Activated CD4-positive, CD25-positive, alpha-beta regulatory T cell treated with anti-CD3 and anti-CD28 coated beads, Interleukin-2, amount 50 U/mL, for 72 hours (primary cell): ENCODE results near the gene ETV6.

Experiments used
- DNase-seq: peaks from one replicate; pipeline ENCODE4 v3.0.0; 2021

Gene ETV6

DNA sequence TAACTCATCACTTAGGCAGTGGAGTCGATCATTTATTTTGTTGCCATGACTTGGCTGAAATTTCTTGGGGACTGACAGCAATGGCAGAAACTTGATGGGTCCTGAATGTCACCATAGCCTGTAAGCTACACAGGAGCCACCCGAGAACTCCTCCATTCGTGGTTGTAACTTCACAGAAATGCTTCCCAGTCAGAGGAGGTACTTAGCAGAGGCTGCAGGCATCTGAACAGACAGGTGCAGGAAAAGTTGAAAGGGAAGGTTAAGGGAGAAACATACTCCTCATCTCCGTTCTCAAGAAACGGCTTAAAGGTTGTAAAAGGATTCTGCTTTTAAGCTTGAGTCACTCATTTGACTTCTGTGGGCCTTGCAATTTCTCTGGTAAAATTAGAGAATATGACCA lies 47.7 kb downstream of the ETV6 start:
- no peak for DNase-seq

DNA sequence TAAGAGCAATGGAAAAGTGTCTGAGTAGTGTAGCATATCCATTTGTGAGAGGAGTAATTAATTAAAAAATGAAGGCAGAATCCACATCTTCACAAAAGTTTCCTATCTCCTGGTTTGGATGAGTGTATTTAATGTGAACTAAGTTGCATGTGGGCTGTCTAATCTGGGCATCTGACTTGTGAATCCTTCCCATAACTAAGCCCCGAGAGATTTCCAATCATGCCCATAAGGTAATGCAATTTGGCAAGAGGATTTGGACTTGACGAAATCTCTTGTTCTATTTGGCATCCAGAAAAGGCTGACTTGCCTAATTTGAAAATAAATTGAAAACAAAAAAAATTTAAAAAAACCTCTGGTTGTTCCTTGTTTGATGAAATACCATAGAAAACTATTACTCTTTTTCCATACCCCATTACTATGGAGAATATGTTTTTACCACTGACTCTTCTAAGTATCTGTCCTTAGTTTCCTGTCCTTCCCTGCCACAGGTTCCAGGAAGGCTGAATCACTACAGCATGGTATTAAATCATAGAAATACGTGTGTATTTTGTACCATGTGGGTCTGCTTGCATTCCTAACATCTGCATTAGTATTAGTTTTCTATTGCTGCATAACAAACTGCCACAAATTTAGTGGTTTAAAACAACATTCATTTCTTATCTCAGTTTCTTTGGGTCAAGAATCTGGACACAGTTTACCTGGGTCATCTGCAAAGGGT lies 48.4 kb downstream of the ETV6 start:
- no peak for DNase-seq

DNA sequence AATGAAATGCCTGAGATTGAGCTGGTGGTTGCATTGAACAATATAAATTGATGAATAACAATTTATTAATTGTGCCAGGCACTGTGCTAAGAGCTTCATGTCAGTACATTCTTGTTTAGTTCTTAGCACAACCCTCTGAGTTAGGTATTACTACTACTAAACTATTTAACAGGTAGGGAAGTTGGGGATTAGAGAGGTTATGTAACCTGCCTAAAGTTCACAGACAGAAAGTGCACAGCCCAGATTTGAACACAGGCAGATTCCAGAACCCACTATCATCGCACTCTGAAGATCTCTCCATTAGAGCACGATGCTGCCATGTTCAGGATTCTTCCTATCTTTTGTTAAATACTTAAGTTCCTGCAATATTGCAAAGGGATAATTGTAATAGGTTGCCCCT lies 49.3 kb downstream of the ETV6 start:
- DNase-seq = no peak

DNA sequence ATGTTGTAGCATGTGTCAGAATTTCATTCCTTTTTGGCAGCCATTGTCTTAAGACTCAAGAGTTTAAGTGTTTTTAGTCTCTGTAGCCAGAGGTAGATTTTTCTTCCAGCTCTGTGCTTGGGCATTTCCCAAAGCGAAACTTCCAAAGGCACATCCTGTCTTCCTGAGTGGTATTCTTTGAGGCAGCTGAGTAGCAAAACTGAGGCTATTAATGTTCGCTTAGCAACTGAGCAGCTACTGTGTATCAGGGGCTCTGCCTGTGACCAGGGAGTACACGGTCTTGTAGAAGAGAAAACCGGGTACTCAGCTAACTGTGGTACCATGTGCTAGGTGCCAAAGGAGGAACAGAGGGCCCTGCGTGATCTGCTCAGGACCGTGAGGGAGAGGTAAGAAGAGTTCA lies 52.0 kb downstream of the ETV6 start:
- DNase-seq = no peak

DNA sequence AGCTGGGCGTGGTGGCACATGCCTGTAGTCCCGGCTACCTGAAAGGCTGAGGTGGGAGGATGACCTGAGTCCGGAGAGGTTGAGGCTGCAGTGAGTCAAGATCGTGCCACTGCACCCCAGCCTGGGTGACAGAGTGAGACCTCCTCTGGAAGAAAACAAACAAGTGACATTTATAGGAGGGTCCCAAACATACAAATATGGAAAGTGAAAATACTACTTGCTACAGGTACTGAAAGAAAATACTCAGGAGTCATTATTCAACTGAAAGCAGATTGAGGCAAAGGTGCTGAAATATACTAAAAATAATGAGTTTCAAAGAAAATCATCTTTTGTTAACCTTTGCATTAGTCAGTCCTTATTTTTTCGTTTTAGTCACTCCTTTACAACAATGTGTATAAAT lies 53.5 kb downstream of the ETV6 start:
- no peak for DNase-seq

DNA sequence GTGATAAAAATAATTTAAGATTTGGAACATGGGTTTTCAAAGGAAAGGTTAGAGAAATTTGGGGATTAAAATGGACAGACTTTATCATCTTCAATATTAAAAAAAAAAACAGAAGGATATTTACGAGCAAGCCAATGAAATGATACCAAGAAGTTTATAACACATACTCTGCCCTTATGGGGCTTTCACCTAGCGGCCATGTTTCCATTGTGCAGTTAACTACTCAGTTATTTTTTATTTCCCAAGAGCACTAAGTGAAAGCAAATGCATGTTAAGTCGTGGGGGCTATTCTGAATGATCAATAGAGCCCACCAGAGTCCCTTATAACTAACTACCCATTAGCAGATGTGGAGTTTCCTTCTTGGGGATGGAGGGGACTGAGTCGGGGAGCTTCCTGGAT lies 53.9 kb downstream of the ETV6 start:
- DNase-seq = no peak

DNA sequence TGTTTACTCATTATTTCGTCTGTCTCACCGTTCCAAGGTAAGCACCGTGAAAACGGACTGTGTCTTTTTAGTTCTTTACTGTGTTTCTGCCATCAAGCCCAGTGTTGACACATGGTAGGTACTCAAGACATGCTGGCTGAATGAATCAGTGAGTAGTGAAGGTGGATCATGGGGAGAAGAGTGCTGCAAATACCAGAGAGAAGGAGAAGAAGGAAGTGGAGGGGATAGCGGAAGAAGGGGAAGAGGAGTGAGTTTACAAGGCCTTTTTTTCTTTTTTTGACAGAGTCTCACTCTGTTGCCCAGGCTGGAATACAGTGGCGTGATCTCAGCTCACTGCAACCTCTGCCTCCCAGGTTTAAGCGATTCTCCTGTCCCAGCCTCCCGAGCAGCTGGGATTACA lies 54.6 kb downstream of the ETV6 start:
- DNase-seq = no peak

DNA sequence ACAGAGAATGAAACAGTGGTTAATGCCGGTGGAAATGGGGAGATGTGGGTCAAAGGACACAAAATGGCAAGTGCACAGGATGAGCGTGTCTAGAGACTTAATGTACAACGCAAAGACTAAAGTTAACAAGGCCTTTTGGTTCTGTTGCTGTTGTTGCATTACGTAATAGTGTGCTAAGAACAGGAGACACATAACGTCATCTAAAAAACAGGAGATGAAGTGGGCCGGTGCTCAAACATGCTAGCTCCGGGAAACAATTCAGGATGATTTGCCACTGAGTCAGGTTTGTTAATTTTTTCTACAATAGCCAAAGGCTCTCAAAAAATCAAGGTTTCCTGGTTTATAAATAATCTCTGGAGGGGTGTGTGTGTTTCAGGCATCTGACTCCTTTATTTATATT lies 55.5 kb downstream of the ETV6 start:
- DNase-seq = no peak

DNA sequence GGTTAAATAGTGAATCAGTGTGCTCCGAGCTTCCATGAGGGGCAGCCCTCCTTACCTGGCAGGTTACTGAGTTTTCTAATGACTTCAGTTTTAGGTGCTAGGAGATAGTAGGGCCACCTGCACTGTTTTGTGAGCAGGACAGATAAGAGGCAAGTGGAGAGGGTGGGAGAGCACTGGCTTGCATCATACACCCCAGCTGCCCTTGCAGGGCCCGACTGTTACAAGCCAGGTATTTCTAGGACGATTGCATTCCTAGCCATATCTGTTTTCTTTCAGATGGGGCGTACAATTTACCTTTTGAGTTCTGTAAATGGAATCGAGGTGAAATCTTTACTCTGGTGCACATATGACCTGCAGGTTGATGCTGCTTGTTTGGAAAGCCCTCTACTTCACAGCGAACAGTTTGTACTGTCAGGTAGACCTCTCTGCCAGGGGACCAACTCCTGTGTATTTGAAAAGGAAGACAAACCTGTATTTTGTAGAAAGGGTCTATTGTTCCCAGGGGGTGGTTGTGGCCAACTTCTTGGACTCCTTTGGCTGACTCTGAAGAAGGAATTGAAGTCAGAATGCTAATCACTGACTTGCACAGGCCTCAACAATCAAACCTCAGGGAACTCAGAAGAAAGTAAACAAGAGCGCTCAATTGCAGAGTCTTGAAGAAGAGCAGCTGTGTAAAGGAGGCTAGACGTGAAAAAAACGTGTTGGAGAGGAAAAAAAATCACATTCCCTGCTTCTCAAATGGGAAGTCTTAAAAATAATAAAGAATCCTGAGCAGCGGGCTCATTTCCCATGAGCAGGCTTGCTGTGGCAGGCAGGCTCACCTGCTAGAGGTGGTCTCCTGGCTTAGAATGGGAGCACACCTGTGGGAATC lies 57.3 kb downstream of the ETV6 start:
- DNase-seq = no peak

DNA sequence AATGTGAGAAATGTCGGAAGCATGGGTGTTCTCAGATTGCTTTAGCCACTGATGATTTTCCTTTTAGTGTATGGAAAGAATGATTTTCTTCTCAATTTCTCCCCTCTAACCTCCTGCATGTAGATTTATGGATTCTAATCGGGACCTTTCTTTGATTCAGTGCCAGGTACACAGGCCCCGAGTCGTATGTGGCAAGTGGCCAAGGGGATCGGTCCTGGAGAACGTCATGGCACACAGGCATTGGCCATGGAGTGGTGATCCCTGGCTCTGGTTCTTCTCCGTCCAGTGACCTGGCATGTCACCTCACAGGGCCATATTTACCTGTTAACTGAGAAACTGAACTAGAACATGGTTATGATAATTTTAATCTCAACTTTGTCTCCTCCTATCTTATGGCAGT lies 58.1 kb downstream of the ETV6 start:
- no peak for DNase-seq

DNA sequence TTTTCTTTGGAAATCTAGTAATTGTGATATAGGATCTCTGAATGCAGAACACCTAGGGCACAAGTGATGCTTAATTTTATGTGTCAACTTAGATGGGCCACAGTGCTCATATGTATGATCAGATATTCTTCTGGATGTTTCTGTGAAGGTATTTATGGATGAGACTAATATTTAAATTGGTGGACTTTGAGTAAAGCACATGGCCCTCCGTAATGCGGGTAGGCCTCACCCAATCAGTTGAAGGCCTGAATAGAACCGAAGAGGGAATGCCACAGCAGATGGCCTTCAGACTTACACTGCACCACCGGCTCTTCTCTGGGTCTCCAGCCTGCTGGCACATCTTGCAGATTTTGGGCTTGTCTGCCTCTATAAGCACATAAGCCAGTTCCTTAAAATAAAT lies 60.0 kb downstream of the ETV6 start:
- DNase-seq = no peak

DNA sequence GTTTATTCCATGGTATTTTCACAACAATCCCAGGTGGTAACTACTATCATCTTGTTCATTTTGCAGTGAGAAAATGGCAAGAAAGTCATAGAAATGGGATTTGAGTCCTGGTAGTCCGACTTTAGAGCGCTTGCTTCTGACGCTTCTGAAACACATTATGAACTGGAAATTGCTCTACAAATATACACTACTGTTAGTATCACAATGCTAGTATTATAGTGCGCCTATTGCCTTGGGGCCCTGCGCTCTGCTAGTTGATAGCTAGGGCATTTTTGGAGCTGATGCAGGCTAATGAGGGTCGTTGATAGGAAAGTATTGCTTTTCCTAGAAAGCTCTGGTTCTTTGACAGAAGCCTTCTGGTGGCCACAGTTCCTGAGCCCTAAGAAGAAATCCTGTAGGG lies 61.0 kb downstream of the ETV6 start:
- no peak for DNase-seq

DNA sequence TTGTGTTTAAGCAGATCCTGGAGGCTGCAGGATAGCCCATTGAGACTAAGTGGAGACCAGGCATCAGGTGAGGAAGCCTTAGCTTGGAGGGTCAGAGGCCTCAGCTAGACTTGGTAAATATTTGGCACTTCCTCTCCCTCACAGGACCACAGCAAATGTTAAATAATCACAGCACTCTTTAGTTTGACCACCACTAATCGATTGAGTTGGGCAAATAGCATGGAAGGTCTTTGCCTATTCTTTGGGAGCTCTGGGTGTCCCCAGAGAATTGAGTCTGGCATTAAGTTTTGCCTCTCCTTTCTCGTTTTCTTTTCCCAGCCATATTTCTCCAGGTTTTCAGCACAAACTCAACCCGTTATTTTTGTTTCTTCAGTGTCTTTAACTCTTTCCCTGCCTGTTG lies 61.4 kb downstream of the ETV6 start:
- DNase-seq = no peak

DNA sequence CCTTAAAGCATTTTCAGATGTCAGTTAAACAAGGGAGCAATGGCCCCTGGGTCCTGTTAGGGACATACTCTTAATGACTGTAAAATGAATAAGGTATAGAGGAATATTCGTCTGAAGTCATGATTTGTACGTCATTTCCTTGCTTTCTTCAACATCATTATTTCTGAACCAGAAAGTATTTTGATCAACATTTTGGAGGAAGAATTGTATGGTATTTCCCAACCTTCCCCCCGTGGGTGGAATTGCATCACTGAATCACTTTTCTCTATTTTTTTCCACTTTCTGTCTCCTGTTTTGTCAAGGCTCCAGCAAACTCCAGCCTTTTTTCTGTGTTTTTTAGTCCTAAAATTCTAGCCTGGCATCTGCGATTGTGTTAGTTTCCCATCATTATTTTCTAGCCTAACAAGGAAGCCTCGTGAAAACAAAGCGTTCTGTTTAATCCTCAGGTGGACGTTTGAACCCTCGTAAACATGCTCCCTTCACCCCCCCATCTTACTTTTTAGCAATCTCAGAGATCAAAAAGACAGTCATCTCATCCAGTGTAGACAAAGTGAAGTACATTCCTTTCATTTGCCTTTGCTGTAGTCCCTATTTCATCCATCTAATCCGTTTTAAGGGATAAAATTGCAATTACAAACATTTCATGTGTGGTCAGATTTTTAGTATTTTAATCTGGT lies 62.3 kb downstream of the ETV6 start:
- no peak for DNase-seq

DNA sequence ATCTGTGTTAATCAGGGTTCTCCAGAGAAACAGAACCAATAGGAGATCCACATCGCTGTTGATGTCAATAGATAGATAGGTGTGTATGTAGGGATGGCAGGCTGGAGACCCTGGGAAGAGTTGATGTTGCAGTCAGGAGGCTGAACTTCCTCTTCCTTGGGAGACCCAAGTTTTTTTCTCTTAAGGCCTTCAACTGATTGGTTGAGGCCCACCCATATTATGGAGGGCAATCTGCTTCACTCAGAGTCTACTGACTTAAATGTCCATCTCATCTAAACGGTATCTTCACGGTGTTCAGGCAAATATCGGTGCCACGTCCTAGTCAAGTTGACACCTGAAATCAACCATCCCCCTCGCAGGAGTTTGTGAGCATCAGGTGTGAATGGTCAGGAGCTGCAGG lies 63.0 kb downstream of the ETV6 start:
- DNase-seq = no peak

DNA sequence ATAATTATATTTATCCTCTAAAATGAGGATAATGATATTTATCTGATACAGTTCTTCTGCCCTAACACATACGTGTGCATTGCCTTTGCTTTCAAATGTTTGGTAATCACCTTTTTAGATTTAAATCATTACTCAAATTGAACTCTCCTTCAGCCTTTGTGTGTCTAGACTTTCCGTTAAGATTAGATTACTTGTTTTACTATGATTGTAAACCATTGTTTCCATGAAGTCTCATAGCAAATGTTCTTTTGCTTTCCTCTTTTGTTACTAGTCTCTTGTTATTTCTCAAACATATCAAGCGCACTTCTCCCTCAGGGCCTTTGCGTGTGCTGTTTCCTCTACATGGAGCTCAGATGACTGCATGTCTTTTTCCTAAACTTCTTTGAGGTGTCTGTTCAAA lies 63.7 kb downstream of the ETV6 start:
- no peak for DNase-seq

DNA sequence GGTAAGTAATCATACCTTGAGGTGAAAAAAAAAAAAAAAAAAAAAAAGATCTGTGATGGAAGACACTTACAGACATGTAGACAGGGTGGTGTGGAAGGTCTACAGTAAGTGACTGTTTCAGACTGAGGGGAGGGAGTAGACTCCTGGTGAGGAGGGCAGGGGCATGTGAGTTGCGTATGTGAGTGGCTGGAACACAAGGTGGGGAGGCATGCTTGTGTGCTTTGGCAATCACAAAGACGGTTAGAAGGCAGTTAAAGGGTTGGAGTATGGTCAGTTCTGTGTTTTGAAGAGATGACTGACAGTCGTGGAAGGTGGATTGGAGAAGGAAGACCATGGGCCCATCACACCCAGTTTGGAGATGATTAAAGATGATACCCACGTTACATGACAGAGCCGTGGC lies 65.2 kb downstream of the ETV6 start:
- no peak for DNase-seq

DNA sequence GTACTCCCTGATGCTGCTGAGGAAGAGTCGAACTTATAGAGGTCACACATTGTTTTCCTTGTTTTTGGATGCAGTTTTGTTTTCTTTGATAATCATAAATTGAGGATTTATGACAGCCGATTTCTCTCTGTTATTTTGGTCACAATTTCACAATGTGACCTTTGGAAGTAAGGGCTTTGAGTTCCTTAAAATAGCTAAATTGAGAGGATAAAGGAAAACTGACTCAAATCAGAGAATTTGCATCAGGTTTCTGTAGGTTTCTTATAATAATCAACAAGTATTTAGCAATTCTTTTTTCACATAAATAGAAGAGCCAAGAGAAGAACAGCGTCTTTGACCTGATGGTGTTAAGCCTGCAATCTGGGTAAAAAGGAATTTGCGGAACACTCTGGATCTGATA lies 66.1 kb downstream of the ETV6 start:
- DNase-seq = no peak

DNA sequence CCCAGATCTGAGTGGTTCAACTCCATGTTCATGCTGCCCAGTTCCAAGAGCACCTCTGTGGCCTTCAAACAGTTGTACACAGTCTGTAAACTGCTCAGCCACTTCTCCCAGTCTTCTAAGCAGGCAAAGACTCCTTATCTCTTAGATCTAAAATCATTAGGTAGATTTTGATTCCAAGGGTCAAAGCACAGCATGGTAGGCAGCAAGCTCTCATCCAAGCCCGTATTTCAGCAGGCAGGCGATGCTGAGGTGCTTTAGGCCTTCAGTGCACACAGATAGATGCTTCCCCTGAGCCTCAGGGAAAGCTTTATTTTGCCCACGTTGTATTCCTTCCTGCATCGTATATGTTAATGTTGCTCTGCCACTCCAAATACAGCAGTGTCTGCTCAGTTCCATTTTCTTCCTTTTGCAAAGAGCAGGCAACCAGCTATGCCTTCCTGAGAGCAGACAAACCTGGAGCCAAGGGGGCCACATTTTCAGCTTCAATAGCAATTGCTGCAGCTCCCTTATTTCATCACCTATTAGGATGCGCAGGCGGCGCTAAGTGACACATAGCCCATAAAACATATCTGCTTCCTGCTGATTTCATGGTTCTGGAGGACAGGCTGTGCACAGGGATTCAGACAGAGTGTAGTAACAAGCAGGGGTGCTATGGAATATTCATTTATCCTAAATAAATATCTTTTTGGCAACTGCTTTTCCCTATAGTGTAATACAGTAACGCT lies 67.5 kb downstream of the ETV6 start:
- no peak for DNase-seq

DNA sequence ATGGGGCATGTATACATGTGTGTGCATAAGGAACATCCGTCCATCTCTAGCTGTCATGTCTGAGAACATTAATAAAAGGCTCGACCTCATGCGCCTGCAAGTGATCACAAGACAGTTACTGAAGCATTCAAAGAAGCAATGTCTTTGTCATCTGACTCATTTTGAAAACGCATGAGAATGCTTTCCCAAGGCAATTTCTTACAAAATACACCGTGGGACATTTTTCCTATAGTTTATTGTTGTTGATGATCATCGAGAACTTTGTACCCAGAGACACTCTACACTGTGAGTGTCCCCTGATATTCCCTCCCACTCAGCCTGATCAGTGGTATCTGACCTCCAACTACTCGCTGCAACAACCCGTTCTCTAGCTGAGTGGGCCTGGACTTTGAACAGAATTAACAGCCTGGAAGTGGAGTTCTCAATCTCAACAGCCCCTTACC lies 68.1 kb downstream of the ETV6 start:
- DNase-seq = no peak

DNA sequence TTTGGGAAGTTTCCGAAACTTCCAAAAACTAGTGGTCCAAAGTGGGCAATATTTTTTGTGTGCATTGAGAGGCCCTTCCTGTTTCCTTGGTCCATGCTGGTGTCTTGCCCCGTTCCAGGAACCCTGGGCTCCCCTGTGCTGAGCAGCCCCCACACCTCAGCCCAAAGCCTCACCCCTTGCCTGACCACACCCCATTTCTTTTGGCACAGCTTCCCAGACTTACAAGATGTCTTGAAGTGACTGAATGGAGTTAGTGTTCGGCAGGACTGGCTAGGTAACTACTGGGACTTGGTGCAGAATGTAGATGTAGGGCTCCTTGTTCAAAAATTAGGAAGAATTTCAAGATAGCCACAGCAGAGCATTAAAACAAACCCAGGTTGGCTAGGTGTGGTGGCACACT lies 68.6 kb downstream of the ETV6 start:
- DNase-seq = no peak

DNA sequence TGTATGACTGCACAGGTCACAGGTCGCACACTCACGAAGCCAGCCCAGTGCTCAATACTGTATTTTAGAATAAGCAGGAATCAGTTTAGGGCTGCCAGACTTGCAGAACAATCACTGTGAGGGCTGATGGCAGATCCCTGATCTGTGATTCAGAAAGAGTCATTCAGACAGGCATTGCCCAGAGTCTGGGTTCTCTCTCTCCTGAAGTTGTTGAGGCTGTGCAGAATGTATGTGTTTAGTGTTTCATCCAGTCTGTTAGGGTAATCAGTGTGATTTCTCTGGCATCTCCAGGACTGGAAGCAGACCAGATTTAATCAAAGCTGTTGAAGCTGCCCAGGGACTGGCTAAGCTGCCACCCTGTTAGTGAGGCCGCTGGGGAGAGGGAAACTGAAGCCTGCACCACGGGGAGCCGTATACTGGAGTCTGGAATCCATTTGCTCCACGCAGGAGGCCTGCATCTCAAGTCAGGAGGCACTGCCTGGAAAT lies 69.3 kb downstream of the ETV6 start:
- no peak for DNase-seq

DNA sequence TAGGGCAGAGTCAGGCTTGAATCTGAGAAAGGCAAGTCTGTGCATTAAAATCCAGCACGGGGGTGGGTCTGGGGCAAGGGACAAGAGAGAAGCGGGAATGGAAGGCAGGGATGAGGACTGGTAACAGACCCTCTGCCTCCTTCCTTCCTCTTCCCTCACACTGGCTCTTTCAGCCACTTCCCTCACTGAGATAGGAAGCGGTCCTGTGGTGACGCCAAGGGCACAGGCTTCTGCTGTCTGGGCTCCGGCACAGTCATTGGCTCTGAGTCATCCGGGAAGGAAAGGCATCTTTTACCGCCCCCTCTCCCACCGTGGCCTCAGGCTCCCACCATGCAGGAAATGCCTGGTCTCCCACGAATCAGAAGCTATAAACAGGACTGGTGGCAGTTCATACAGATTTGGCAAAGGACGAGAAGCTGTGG lies 70.2 kb downstream of the ETV6 start:
- DNase-seq = no peak
